ENCODE measurements around the gene MCHR1. TPM values are rescaled to one million over a fixed set of nuclear protein-coding genes. Genes with fewer than 3 reads are reported as not detected.
A peak's percentile ranks its signal among the peaks of the same experiment; 100 is the strongest.

Gene MCHR1, protein sequence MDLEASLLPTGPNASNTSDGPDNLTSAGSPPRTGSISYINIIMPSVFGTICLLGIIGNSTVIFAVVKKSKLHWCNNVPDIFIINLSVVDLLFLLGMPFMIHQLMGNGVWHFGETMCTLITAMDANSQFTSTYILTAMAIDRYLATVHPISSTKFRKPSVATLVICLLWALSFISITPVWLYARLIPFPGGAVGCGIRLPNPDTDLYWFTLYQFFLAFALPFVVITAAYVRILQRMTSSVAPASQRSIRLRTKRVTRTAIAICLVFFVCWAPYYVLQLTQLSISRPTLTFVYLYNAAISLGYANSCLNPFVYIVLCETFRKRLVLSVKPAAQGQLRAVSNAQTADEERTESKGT
- total RNA-seq (1 to 10 TPM in 2 of 10 donors, under 1 TPM in 7, not detected in 1; 0.19 to 1.5 (median 0.37) TPM), polyA plus RNA-seq (under 1 TPM; 0.15 to 0.39 TPM)
- long read RNA-seq, donor 1 = 0 reads
- long read RNA-seq, donor 2 = 0 reads
- long read RNA-seq, donor 3 = 0 reads

DNA sequence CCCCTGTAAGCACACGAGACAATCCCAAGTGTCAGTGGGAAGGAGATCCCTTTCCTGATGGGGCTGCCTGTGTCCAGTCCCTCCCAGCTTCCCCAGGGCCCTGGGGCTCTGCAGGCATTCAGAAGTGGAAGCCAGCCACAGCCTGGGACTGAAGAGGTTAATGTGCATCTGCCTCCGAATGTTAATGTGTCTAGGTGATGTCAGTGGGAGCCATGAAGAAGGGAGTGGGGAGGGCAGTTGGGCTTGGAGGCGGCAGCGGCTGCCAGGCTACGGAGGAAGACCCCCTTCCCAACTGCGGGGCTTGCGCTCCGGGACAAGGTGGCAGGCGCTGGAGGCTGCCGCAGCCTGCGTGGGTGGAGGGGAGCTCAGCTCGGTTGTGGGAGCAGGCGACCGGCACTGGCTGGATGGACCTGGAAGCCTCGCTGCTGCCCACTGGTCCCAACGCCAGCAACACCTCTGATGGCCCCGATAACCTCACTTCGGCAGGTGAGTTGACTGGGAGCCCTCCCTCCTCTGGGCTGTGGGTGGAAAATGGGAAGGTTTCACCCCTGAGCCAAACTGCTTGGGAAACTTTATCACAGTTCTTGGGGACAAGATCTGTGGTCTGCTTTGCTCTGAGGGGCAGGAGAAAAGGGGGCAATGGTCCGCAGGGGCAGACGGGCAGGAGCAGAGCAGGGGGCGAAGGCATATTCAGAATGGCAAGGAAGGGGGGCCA lies at the start of gene MCHR1:
Gene MCHR1 (plus strand): TSS at position 236 of the 715 bp plus-strand sequence. CDS start 169 bp downstream, at position 405.
- TF ChIP-seq, protein P1, sequence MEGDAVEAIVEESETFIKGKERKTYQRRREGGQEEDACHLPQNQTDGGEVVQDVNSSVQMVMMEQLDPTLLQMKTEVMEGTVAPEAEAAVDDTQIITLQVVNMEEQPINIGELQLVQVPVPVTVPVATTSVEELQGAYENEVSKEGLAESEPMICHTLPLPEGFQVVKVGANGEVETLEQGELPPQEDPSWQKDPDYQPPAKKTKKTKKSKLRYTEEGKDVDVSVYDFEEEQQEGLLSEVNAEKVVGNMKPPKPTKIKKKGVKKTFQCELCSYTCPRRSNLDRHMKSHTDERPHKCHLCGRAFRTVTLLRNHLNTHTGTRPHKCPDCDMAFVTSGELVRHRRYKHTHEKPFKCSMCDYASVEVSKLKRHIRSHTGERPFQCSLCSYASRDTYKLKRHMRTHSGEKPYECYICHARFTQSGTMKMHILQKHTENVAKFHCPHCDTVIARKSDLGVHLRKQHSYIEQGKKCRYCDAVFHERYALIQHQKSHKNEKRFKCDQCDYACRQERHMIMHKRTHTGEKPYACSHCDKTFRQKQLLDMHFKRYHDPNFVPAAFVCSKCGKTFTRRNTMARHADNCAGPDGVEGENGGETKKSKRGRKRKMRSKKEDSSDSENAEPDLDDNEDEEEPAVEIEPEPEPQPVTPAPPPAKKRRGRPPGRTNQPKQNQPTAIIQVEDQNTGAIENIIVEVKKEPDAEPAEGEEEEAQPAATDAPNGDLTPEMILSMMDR (IDR thresholded peaks at IDR 0.05) = no peak
- Histone ChIP-seq H3K9me3 (no peaks in the 10 kb centered on the region), H3K36me3 (no peaks in the 10 kb centered on the region), H3K27me3 (peaks cover 0 to 22% (median 0%) of the 10 kb centered on the region in 7 donors), H3K27ac (peak within 1 kb of the TSS in 2 of 10 donors; percentile 31 to 53), H3K4me1 (peaks cover 6 to 50% (median 25%) of the 10 kb centered on the region in 9 donors), H3K4me3 (peak within 1 kb of the TSS in 8 of 10 donors; percentile 24 to 46 (median 36))
- WGBS, 2 donors = 15 to 19% methylated on average over 21 of the region's 21 CpGs
- DNase-seq = no peak
- ATAC-seq = peak in 4 of 8 donors; percentile 18 to 31 (median 25)
- intact Hi-C loops (cut with DNase I) = no loop called here

DNA sequence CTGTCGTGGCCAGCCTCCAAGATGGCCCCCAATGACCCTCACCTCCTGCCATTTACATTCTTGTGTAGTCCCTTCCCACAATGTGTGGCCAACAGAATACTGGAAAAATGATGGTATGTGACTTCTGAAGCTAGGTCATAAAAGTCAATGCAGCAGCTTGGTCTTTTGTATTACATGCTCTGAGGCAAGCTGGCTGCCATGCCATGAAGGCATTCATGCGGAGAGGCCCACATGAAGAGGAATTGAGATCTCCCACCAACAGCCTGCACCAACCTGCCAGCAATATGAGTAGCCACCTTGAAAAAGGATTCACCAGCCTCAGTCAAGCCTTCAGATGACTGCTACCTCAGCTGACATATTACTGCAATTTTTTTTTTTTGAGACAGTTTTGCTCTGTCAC lies 47.4 kb upstream of the MCHR1 start:
- H3K4me1 ChIP-seq = peaks cover 3 to 76% (median 42%) of the 10 kb centered on the region in 9 donors
- H3K27ac ChIP-seq = no peak overlapping the region
- no peak overlapping the region for H3K4me3 ChIP-seq
- H3K36me3 ChIP-seq = no peaks in the 10 kb centered on the region
- no peak for ATAC-seq
- no peak for DNase-seq
- TF ChIP-seq, protein P1 (IDR thresholded peaks at IDR 0.05) = no peak
- no peaks in the 10 kb centered on the region for H3K9me3 ChIP-seq
- intact Hi-C loops (cut with DNase I) = no loop called here
- H3K27me3 ChIP-seq = no peaks in the 10 kb centered on the region
- 95 to 97% methylated on average over 2 of the region's 2 CpGs for WGBS, 2 donors

DNA sequence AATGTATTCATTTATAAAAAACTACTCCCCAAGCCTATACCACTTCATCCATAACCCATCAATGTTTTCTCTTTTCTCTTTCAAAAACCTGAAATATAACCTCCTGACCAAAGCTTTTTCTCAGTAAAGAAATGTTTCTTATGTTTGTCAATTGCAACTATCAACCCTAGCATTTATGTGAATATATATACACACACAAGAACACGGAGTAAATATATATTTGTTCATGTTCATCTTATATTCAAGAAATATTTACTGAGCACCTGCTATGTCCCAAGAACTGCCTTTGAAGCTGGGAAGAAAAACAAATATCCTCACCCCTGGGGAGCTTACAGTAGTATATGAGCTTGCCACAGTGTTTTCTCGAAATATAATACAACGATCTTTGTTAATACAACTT lies 46.2 kb upstream of the MCHR1 start:
- H3K4me1 ChIP-seq = peaks cover 3 to 77% (median 44%) of the 10 kb centered on the region in 9 donors
- TF ChIP-seq, protein P1 (IDR thresholded peaks at IDR 0.05) = no peak
- WGBS, 2 donors = 98% methylated on average over 3 of the region's 3 CpGs
- ATAC-seq (no peak), DNase-seq (no peak)
- no peaks in the 10 kb centered on the region for H3K27me3 ChIP-seq
- no peak overlapping the region for H3K27ac ChIP-seq
- no peak overlapping the region for H3K4me3 ChIP-seq
- intact Hi-C loops (cut with DNase I) = no loop called here
- H3K9me3 ChIP-seq = no peaks in the 10 kb centered on the region
- no peaks in the 10 kb centered on the region for H3K36me3 ChIP-seq

DNA sequence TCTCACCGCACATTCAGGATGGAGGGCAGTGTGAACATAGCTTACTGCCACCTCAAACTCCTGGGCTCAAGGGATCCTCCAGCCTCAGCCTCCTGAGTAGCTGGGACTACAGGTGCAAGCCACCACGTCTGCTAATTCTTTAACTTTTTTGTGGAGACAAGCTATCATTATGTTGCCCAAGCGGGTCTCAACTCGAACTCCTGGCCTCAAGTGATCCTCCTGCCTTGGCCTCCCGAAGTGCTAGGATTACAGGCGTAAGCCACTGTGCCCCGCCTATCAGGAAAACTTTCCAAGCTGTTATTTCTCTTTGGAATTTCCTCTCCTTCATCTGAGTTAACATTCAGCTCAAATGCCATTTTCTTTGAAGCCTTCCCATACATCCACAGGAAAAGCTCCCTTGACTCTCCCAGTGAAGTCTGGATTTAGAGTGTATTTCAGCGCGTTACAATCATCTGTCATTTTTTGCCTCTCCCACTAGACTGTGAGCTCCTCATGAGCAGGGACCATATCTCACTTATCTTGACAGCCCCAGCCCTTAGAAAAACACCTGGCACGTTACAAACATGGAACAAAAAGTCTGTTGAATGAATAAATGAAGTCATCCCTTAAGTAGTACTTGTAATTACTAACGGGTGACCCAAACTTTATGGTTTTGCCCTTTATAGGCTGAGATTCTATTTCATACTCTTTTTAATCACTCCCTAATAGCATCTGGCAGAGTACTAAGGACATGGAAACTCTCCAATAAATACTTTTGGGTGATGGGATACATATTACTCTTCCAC lies 45.0 kb upstream of the MCHR1 start:
- intact Hi-C loops (cut with DNase I) = no loop called here
- 62 to 64% methylated on average over 11 of the region's 11 CpGs for whole genome bisulfite sequencing, 2 donors
- Histone ChIP-seq H3K9me3 (no peaks in the 10 kb centered on the region), H3K4me3 (peak overlapping the region in 9 of 10 donors; percentile 65 to 99 (median 95)), H3K27ac (peak overlapping the region in 7 of 10 donors; percentile 6 to 94 (median 92)), H3K4me1 (peaks cover 3 to 69% (median 36%) of the 10 kb centered on the region in 9 donors), H3K27me3 (no peaks in the 10 kb centered on the region), H3K36me3 (no peaks in the 10 kb centered on the region)
- TF ChIP-seq, protein P1 (IDR thresholded peaks at IDR 0.05) = no peak
- ATAC-seq (no peak), DNase-seq (no peak)

All from heart right ventricle (tissue), 16 donors.